ENCODE measurements around the gene RAB5B. TPM values are rescaled to one million over a fixed set of nuclear protein-coding genes. Genes with fewer than 3 reads are reported as not detected.

The RAB5B gene
- total and polyA plus RNA-seq, 2 donors (not counting 3 experiments of a cell fraction or from before 2014, with no cell fraction given), result 103 to 105 TPM

DNA sequence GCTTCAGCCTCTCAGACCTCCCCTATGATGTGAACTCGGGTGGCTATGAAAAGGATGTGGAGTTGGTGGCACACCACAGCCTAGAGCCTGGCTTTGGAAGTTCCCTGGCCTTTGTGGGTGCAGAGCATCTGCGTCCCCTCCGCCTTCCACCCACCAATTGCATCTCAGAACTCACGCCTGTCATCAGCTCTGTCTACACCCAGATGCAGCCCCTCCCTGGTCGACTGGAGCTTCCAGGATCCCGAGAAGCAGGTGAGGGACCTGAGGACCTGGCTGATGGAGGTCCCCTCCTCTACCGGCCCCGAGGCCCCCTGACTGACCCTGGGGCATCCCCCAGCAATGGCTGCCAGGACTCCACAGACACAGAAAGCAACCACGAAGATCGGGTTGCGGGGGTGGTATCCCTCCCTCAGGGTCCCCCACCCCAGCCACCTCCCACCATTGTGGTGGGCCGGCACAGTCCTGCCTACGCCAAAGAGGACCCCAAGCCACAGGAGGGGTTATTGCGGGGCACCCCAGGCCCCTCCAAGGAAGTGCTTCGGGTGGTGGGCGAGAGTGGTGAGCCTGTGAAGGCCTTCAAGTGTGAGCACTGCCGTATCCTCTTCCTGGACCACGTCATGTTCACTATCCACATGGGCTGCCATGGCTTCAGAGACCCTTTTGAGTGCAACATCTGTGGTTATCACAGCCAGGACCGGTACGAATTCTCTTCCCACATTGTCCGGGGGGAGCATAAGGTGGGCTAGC lies 60.9 kb downstream of the RAB5B start:
- CTCF ChIA-PET, result interaction anchor here (1.0 to 1.7 kb wide), 2 partner anchors 39 to 102 kb away, joined by 3 to 4 read pairs; no protein-coding TSS in a partner anchor
- H2AFZ ChIP-seq (ENCODE audit: low read depth, low read length), result no peak overlapping the region
- BruUV-seq (replicated peaks), result no TSS peak
- peaks cover 3% of the 10 kb centered on the region for H3K4me1 ChIP-seq (ENCODE audit: control insufficient read depth, extremely low read depth, insufficient read depth, low read length)
- TF ChIP-seq GATA2 (IDR thresholded peaks at IDR 0.05; ENCODE audit: insufficient read depth, insufficient read length, low read depth, low read length) (no peak), MYC (IDR thresholded peaks at IDR 0.05; ENCODE audit: low read depth, low read length) (no peak), FOS (IDR thresholded peaks at IDR 0.05; ENCODE audit: borderline replicate concordance, insufficient read depth, low read length) (no peak), EZH2 (IDR thresholded peaks at IDR 0.05; ENCODE audit: borderline replicate concordance, low read depth, low read length, severe bottlenecking) (no peak), POLR2A (IDR thresholded peaks at IDR 0.05; ENCODE audit: low read depth, low read length) (no peak), POLR2AphosphoS5 (IDR thresholded peaks at IDR 0.05; ENCODE audit: insufficient read depth, low read depth, low read length) (no peak), JUN (IDR thresholded peaks at IDR 0.05; ENCODE audit: borderline replicate concordance, insufficient read depth, insufficient read length, low read depth) (no peak), CTCF (IDR thresholded peaks at IDR 0.05; ENCODE audit: extremely low read depth in 1 of 2, insufficient read depth in 1 of 2, low read depth in 1 of 2, low read length in 2 of 2) (no peak)
- TF ChIP-seq, protein P1, sequence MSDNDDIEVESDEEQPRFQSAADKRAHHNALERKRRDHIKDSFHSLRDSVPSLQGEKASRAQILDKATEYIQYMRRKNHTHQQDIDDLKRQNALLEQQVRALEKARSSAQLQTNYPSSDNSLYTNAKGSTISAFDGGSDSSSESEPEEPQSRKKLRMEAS (IDR thresholded peaks at IDR 0.05; ENCODE audit: insufficient read depth, insufficient read length), result no peak
- POLR2A ChIA-PET, result no interaction called here
- no peak overlapping the region for H3K27ac ChIP-seq (ENCODE audit: insufficient read depth, low read depth, low read length)
- H3K36me3 ChIP-seq (ENCODE audit: control insufficient read depth in 2 of 2, extremely low read depth in 1 of 2, insufficient read depth in 2 of 2, low read length in 2 of 2), result peaks cover 2 to 9% of the 10 kb centered on the region in 2 experiments
- no peak for DNase-seq (ENCODE audit: low read depth, low spot score)
- H3K4me3 ChIP-seq (replicated peaks in 1 of 3; ENCODE audit: insufficient read depth in 1 of 3, low read depth in 1 of 3, low read length in 3 of 3), result no peak overlapping the region
- H3K9me1 ChIP-seq (replicated peaks; ENCODE audit: control insufficient read depth, extremely low read depth, insufficient read depth, low read length), result no peaks in the 10 kb centered on the region
- FAIRE-seq, result no peak
- H3K9ac ChIP-seq (replicated peaks; ENCODE audit: extremely low read depth, insufficient read depth, low read length), result no peak overlapping the region
- intact Hi-C loops (cut with micrococcal nuclease), result no loop called here
- H3K79me2 ChIP-seq (ENCODE audit: control insufficient read depth, insufficient read depth, low read length), result no peaks in the 10 kb centered on the region
- H3K4me2 ChIP-seq (ENCODE audit: insufficient read depth, low read length), result no peak overlapping the region
- no peaks in the 10 kb centered on the region for H3K27me3 ChIP-seq (ENCODE audit: control insufficient read depth in 2 of 2, insufficient read depth in 2 of 2, low read length in 2 of 2)
- no peaks in the 10 kb centered on the region for H4K20me1 ChIP-seq (replicated peaks; ENCODE audit: control insufficient read depth, extremely low read depth, insufficient read depth, low read length)
- dilution Hi-C loops (cut with MboI; ENCODE audit: extremely low pct_ligation_motif_present, low sequenced_read_pairs), result no loop called here
- H3K9me3 ChIP-seq (replicated peaks; ENCODE audit: control insufficient read depth, insufficient read depth, low read length), result no peaks in the 10 kb centered on the region

All from endothelial cell of umbilical vein (primary cell).